ENCODE results near the gene UBR3. TPM values are rescaled to one million over a fixed set of nuclear protein-coding genes. Genes with fewer than 3 reads are reported as not detected.
"Not testable (repeated sequence)": the region's sequence is repeated elsewhere in the genome, so short reads cannot be mapped to it uniquely, and the experiment has no call there.

The UBR3 gene
- total and polyA plus RNA-seq, 2 of the 4 experiments (the other 2 are of a cell fraction): 10.0 to 33.9 TPM

GRCh38 chr2:169871369-169871768, 44.1 kb downstream of the UBR3 start:
- H4K20me1 ChIP-seq (ENCODE audit: insufficient read depth, low read length); H3K14ac ChIP-seq (replicated peaks; ENCODE audit: low read depth, low read length); H4K91ac ChIP-seq (ENCODE audit: insufficient read depth, low read depth, low read length); ATAC-seq (ENCODE audit: low read depth); H2BK15ac ChIP-seq (ENCODE audit: low read depth, low read length); H3K18ac ChIP-seq (ENCODE audit: low read depth, low read length); H3K9me1 ChIP-seq (ENCODE audit: insufficient read depth, low read length); H3K4ac ChIP-seq (ENCODE audit: low read depth, low read length); H3K27ac ChIP-seq (ENCODE audit: insufficient read depth, low read length); H3K56ac ChIP-seq (ENCODE audit: extremely low read depth, insufficient read depth, low read length); BruUV-seq (replicated peaks); H3K9ac ChIP-seq (ENCODE audit: low read depth, low read length); H2AFZ ChIP-seq (replicated peaks; ENCODE audit: low read length, poor library complexity); dilution Hi-C loops (cut with HindIII; ENCODE audit: low sequenced_read_pairs, unreplicated experiment); POLR2A ChIA-PET (ENCODE audit: unreplicated experiment); H2AK9ac ChIP-seq (replicated peaks; ENCODE audit: low read depth, low read length, poor library complexity); H3K27me3 ChIP-seq (ENCODE audit: control insufficient read depth, insufficient read depth, low read length); H3K36me3 ChIP-seq (ENCODE audit: control insufficient read depth, insufficient read depth, low read length); H3K4me3 ChIP-seq (ENCODE audit: insufficient read depth, low read depth, low read length); H3K4me1 ChIP-seq (ENCODE audit: control insufficient read depth, insufficient read depth, low read length); H3K9me3 ChIP-seq (ENCODE audit: control insufficient read depth, insufficient read depth, low read length); in situ Hi-C loops (cut with MboI; ENCODE audit: low sequenced_read_pairs); DNase-seq; H3K4me2 ChIP-seq (ENCODE audit: low read depth, low read length); H4K5ac ChIP-seq (ENCODE audit: low read depth, low read length); H2AK5ac ChIP-seq (ENCODE audit: low read depth, low read length); H2BK20ac ChIP-seq (ENCODE audit: low read depth, low read length); intact Hi-C loops (cut with micrococcal nuclease); H2BK120ac ChIP-seq (ENCODE audit: low read depth, low read length); H4K8ac ChIP-seq (ENCODE audit: low read depth in 2 of 2, low read length in 2 of 2); H3K23ac ChIP-seq (ENCODE audit: low read depth, low read length); H2BK5ac ChIP-seq (ENCODE audit: low read depth, low read length, poor library complexity, severe bottlenecking): not testable (repeated sequence)
- peaks cover 9 to 20% of the 10 kb centered on the region in 2 experiments; a peak in 3 of 4 replicates for H3K79me1 ChIP-seq (ENCODE audit: low read depth in 1 of 2, low read length in 2 of 2)
- WGBS, 2 experiments (ENCODE audit: extremely low coverage in 2 of 2, insufficient read length in 1 of 2): no CpG with 5 or more reads among the region's 9 CpGs
- CTCF ChIA-PET: interaction anchor here (0.6 to 0.7 kb wide), 3 partner anchors 271 to 426 kb away, joined by 3 to 6 read pairs (median 5); no protein-coding TSS in a partner anchor
